ENCODE results near the gene OSBPL3.

- no peak for TF ChIP-seq CTCF (IDR thresholded peaks at IDR 0.05)
- TF ChIP-seq POLR2A (IDR thresholded peaks at IDR 0.05) = no peak
Measured at GRCh38 chr7:24913801-24914464, 66.0 kb downstream of the OSBPL3 start.

Measured in esophagus squamous epithelium (tissue), 4 donors.